Activated T-cell treated with anti-CD3 and anti-CD28 coated beads, Interleukin-2, amount 50 U/mL, for 24 hours (primary cell): ENCODE results near the gene RXFP2.

Experiments used
- DNase-seq: peaks from one replicate; pipeline ENCODE4 v3.0.0-alpha.2; 2020
- H3K27ac Mint-ChIP-seq: 2 replicates; pipeline ENCODE4 v1.8.0; 2020; ENCODE audit warnings: mild to moderate bottlenecking, mixed read lengths
- H3K27me3 Mint-ChIP-seq: 2 replicates; pipeline ENCODE4 v1.8.0; 2020; ENCODE audit warnings: mixed read lengths
- H3K36me3 Mint-ChIP-seq: 2 replicates; pipeline ENCODE4 v1.8.0; 2020; ENCODE audit warnings: low read depth, mixed read lengths
- H3K4me1 Mint-ChIP-seq: 2 replicates; pipeline ENCODE4 v1.8.0; 2020; ENCODE audit warnings: low read depth, mixed read lengths
- H3K4me3 Mint-ChIP-seq: 2 replicates; pipeline ENCODE4 v1.8.0; 2020; ENCODE audit warnings: mild to moderate bottlenecking, moderate library complexity, mixed read lengths
- H3K9me3 Mint-ChIP-seq: 2 replicates; pipeline ENCODE4 v1.8.0; 2020; ENCODE audit warnings: mixed read lengths

The RXFP2 gene

GRCh38 chr13:31755211-31755610 lies 15.9 kb downstream of the RXFP2 start:
- DNase-seq = no peak
- Mint-ChIP-seq H3K36me3 (no peaks in the 10 kb centered on the region), H3K9me3 (no peaks in the 10 kb centered on the region), H3K27me3 (peaks cover 15% of the 10 kb centered on the region), H3K4me1 (no peaks in the 10 kb centered on the region), H3K27ac (no peak overlapping the region), H3K4me3 (no peak overlapping the region)

GRCh38 chr13:31755803-31756212 lies 16.5 kb downstream of the RXFP2 start:
- Mint-ChIP-seq H3K4me1 (no peaks in the 10 kb centered on the region), H3K27ac (no peak overlapping the region), H3K36me3 (no peaks in the 10 kb centered on the region), H3K9me3 (no peaks in the 10 kb centered on the region), H3K4me3 (no peak overlapping the region), H3K27me3 (peaks cover 10% of the 10 kb centered on the region)
- no peak for DNase-seq

- Mint-ChIP-seq H3K27ac (no peak overlapping the region), H3K27me3 (peaks cover 9% of the 10 kb centered on the region), H3K36me3 (no peaks in the 10 kb centered on the region), H3K4me1 (no peaks in the 10 kb centered on the region), H3K4me3 (no peak overlapping the region), H3K9me3 (no peaks in the 10 kb centered on the region)
- DNase-seq = no peak
These were observed 17.0 kb downstream of the RXFP2 start for GRCh38 chr13:31756346-31756745.

DNA sequence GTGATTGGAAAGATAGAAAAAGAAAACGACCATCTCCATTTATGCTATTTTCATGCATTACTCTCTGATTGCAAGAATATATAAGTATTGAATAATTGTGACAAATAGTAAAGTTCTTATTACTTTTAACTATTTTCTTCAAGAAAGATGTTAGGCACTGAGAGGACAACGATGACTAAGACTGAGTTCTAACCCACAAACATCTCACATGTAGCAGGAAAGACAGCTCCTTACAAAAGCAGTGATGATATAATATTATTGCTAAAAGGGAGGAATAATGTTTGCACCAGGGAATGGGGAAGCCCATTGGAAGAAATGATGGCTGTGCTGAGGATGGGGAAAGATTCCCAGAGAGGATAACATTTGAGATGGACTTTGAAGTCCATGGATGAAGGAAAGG lies 22.6 kb downstream of the RXFP2 start:
- H3K4me3 Mint-ChIP-seq = no peak overlapping the region
- no peaks in the 10 kb centered on the region for H3K36me3 Mint-ChIP-seq

DNA sequence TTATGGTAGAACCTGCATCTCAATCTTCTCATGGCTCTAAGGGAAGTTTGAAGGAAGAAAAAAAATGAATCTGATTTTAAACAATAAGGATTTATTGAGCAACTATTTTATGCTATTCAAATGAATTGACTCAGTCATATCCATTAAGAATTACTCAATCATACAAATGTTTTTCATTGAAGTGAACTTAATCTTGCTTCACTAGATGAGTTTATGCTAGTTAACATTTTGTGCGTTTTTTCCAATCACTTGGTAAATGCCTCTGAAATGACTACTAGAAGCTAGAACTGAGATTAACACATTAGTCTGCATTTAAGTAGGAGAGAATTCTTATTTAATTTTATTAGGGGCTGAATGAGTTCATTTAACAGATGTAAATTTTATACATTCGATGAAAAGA lies 25.2 kb downstream of the RXFP2 start:
- DNase-seq = no peak

More for the DNA sequence above, 22.6 kb downstream of the RXFP2 start:
- Mint-ChIP-seq H3K9me3 (no peaks in the 10 kb centered on the region), H3K4me1 (no peaks in the 10 kb centered on the region), H3K27ac (no peak overlapping the region), H3K27me3 (peaks cover 3% of the 10 kb centered on the region)
- DNase-seq = no peak

GRCh38 chr13:31765138-31765785 lies 25.9 kb downstream of the RXFP2 start:
- Mint-ChIP-seq H3K27ac (no peak overlapping the region), H3K27me3 (peaks cover 3% of the 10 kb centered on the region), H3K4me1 (no peaks in the 10 kb centered on the region), H3K36me3 (no peaks in the 10 kb centered on the region), H3K9me3 (no peaks in the 10 kb centered on the region), H3K4me3 (no peak overlapping the region)
- no peak for DNase-seq

More for the DNA sequence above, 25.2 kb downstream of the RXFP2 start:
- Mint-ChIP-seq H3K9me3 (no peaks in the 10 kb centered on the region), H3K27ac (no peak overlapping the region), H3K36me3 (no peaks in the 10 kb centered on the region), H3K4me1 (no peaks in the 10 kb centered on the region), H3K4me3 (no peak overlapping the region), H3K27me3 (peaks cover 3% of the 10 kb centered on the region)

GRCh38 chr13:31767175-31767900 lies 28.0 kb downstream of the RXFP2 start:
- H3K4me1 Mint-ChIP-seq = no peaks in the 10 kb centered on the region
- no peaks in the 10 kb centered on the region for H3K36me3 Mint-ChIP-seq
- H3K27ac Mint-ChIP-seq = no peak overlapping the region
- H3K9me3 Mint-ChIP-seq = no peaks in the 10 kb centered on the region
- DNase-seq = no peak
- peaks cover 3% of the 10 kb centered on the region for H3K27me3 Mint-ChIP-seq
- no peak overlapping the region for H3K4me3 Mint-ChIP-seq

DNA sequence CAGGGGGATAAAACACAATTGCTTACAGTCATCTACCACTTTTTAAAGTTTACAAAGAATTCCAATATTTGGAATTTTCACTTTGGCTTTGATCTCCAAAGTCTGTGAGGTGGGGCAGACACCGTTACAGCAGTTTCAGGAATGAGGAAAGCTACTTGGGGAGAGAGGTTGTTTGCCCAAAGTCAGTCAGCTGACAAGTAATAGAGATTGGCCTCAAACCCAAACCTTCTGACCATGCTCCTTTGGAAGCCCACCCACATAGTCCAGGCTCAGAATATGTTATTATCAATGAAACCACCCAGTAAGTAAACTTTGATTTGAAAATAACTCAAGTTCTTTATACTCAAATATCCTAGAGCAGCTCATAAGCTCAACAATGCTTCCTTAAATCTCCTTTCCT lies 29.0 kb downstream of the RXFP2 start:
- H3K27me3 Mint-ChIP-seq = peaks cover 3% of the 10 kb centered on the region
- no peaks in the 10 kb centered on the region for H3K9me3 Mint-ChIP-seq
- H3K27ac Mint-ChIP-seq = no peak overlapping the region
- H3K4me1 Mint-ChIP-seq = peaks cover 4% of the 10 kb centered on the region
- no peak for DNase-seq
- H3K36me3 Mint-ChIP-seq = no peaks in the 10 kb centered on the region
- no peak overlapping the region for H3K4me3 Mint-ChIP-seq

DNA sequence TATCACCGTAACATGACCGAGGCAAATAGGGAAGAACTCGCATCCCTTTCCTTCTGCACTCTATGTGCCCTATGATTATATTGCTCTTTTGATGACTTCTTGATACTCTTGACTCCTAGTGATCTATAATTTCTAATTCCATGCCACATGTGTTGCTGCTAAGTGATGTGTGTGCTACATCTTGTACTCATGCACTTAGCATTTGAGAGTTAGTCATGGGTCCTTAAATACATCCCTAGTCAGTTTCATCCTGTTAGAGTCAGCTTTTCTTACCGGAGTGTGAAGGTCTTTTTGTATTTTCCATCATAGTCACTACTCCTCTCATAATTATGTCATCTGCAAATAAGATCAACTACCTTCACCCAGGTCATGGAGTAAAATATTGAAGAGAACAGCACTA lies 30.2 kb downstream of the RXFP2 start:
- Mint-ChIP-seq H3K27me3 (no peaks in the 10 kb centered on the region), H3K9me3 (no peaks in the 10 kb centered on the region), H3K36me3 (no peaks in the 10 kb centered on the region), H3K4me1 (peaks cover 8% of the 10 kb centered on the region), H3K27ac (no peak overlapping the region), H3K4me3 (no peak overlapping the region)
- DNase-seq = no peak

DNA sequence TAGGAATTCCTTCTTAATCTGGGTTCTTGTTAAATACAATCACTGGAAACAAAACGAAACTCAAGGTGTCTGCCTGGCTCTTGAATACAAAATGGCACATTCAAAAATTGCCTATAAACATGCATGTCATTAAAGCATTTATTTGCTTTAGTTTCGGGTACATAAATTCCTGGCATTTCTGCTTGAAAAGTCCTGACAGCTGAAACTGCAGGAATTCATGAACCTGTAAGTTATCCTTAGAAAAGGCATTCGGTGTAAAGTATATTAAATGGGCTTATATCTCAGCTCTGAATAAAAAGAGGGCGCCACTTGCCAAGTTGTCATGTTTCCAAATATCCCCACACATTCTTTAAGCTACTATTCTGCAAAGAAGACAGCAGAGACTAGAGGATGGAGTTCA lies 32.9 kb downstream of the RXFP2 start:
- Mint-ChIP-seq H3K27me3 (no peaks in the 10 kb centered on the region), H3K36me3 (no peaks in the 10 kb centered on the region), H3K9me3 (no peaks in the 10 kb centered on the region), H3K27ac (no peak overlapping the region), H3K4me3 (no peak overlapping the region), H3K4me1 (peaks cover 8% of the 10 kb centered on the region)
- no peak for DNase-seq

DNA sequence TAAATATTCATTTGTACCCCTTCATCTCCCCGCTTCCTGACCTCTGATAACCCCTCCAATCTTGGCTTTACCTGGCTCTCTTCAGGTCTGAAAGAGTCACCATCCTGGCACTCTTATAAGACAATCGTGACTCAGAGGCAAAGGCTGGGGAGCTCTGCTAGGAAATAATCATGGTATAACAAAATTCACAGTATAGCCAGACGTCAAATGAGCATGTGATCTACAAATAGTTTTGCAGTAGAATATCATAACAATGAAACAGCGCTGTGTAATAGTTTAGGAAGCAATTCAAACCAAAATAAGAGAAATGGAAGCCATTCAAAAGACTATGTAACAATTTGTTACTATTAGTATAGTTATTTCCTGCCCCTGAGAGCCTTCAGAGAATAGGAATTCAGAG lies 34.2 kb downstream of the RXFP2 start:
- H3K36me3 Mint-ChIP-seq = no peaks in the 10 kb centered on the region
- no peak for DNase-seq

DNA sequence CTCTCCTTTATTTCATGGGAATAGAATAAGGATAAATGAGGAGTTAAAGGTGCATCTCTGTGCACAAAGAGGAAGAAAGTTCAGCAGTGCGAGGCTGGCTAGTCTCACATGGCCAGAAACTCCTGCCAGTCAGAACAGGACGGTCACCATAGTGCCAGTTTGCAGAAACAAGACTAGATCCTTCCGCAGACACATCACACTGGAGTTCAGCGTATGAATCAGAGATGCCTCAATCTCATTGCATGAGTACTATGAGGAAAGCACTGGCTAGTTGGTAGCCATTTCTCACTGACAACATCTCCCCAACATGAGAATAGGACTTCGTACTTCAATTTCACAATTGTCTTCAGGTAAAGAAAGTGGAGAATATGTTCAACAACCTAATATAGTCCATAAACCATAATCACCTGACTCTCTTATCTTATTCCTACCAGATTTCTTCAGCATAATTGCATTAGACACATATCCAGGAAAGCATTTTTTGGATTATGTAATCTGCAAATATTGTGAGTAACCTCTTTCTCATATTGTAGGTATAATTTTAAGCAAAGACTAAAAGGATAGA lies 34.9 kb downstream of the RXFP2 start:
- DNase-seq = no peak
- Mint-ChIP-seq H3K27ac (no peak overlapping the region), H3K27me3 (peaks cover under 1% of the 10 kb centered on the region), H3K4me3 (no peak overlapping the region), H3K36me3 (no peaks in the 10 kb centered on the region), H3K4me1 (peaks cover 8% of the 10 kb centered on the region), H3K9me3 (no peaks in the 10 kb centered on the region)

More for the DNA sequence above, 34.2 kb downstream of the RXFP2 start:
- H3K27me3 Mint-ChIP-seq = no peaks in the 10 kb centered on the region
- peak overlapping the region; percentile 2 for H3K4me3 Mint-ChIP-seq
- H3K9me3 Mint-ChIP-seq = no peaks in the 10 kb centered on the region
- no peak overlapping the region for H3K27ac Mint-ChIP-seq
- peaks cover 8% of the 10 kb centered on the region for H3K4me1 Mint-ChIP-seq

- H3K27me3 Mint-ChIP-seq = peaks cover 8% of the 10 kb centered on the region
- no peak for DNase-seq
These were observed 35.8 kb downstream of the RXFP2 start for GRCh38 chr13:31775148-31775547.

DNA sequence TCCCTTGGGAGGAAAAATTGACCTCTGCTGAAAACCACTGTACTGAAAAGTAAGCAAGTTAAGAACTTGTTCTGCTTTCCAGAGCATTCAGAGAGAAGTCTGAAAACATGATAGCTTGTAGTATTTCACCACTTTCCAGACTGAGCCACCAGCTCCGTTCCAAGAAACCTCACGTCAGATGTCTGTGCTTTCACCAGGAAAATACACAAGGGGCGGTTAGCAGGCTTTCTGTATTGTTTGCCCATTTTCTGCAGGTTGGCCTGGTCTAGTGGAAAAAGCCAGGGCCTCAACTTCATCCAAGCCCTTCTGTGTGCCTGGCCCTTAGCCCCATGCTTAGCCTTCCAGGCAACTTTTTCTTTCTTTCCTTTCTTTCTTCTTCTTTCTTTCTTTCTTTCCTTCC lies 36.4 kb downstream of the RXFP2 start:
- Mint-ChIP-seq H3K36me3 (no peaks in the 10 kb centered on the region), H3K9me3 (no peaks in the 10 kb centered on the region), H3K4me3 (no peak overlapping the region), H3K4me1 (peaks cover 8% of the 10 kb centered on the region), H3K27me3 (peaks cover 8% of the 10 kb centered on the region), H3K27ac (no peak overlapping the region)
- no peak for DNase-seq

More at GRCh38 chr13:31775148-31775547, 35.8 kb downstream of the RXFP2 start:
- Mint-ChIP-seq H3K36me3 (no peaks in the 10 kb centered on the region), H3K4me3 (no peak overlapping the region), H3K4me1 (peaks cover 8% of the 10 kb centered on the region), H3K27ac (no peak overlapping the region), H3K9me3 (no peaks in the 10 kb centered on the region)

- Mint-ChIP-seq H3K4me3 (no peak overlapping the region), H3K27me3 (peaks cover 14% of the 10 kb centered on the region), H3K36me3 (no peaks in the 10 kb centered on the region), H3K4me1 (no peaks in the 10 kb centered on the region), H3K27ac (no peak overlapping the region), H3K9me3 (no peaks in the 10 kb centered on the region)
- DNase-seq = no peak
These were observed 41.7 kb downstream of the RXFP2 start for GRCh38 chr13:31781064-31781463.
